GM19239 (cell line): ENCODE results near the gene PRKCE.

Experiments used
- DNase-seq: peaks from one replicate; pipeline ENCODE4 v3.0.0; 2011; ENCODE audit warnings: low spot score; ENCODE audit not compliant: insufficient read length
- FAIRE-seq: peaks from 2 replicates; lab custom pipeline; 2011; peaks lifted over from hg19 to GRCh38; lab: Jason Lieb, UNC

Gene PRKCE

GRCh38 chr2:45771261-45771660 lies 119.8 kb downstream of the PRKCE start:
- FAIRE-seq (no peak), DNase-seq (no peak)

- DNase-seq: no peak
- no peak for FAIRE-seq
Measured at GRCh38 chr2:45772038-45772437, 120.6 kb downstream of the PRKCE start.

GRCh38 chr2:45773909-45774308 lies 122.4 kb downstream of the PRKCE start:
- no peak for FAIRE-seq
- no peak for DNase-seq

GRCh38 chr2:45774688-45775244 lies 123.3 kb downstream of the PRKCE start:
- no peak for FAIRE-seq
- DNase-seq: no peak

- no peak for FAIRE-seq
Measured at GRCh38 chr2:45776160-45776955, 124.9 kb downstream of the PRKCE start.

GRCh38 chr2:45777996-45778719 lies 126.7 kb downstream of the PRKCE start:
- DNase-seq: no peak
- no peak for FAIRE-seq

More at GRCh38 chr2:45776160-45776955, 124.9 kb downstream of the PRKCE start:
- DNase-seq: no peak

- FAIRE-seq: peak; percentile 67
- peak; percentile 40 for DNase-seq
Measured at GRCh38 chr2:45778720-45779171, 127.3 kb downstream of the PRKCE start.

- no peak for DNase-seq
- FAIRE-seq: peak; percentile 84
Measured at GRCh38 chr2:45780541-45781463, 129.3 kb downstream of the PRKCE start.

- FAIRE-seq: peak; percentile 56
- no peak for DNase-seq
Measured at GRCh38 chr2:45781464-45781811, 130.0 kb downstream of the PRKCE start.

GRCh38 chr2:45782436-45782835 lies 131.0 kb downstream of the PRKCE start:
- FAIRE-seq (no peak), DNase-seq (no peak)

GRCh38 chr2:45782986-45783385 lies 131.5 kb downstream of the PRKCE start:
- DNase-seq (no peak), FAIRE-seq (no peak)

- FAIRE-seq: no peak
- no peak for DNase-seq
Measured at GRCh38 chr2:45786030-45786835, 134.8 kb downstream of the PRKCE start.

- DNase-seq: no peak
- no peak for FAIRE-seq
Measured at GRCh38 chr2:45786836-45787357, 135.4 kb downstream of the PRKCE start.

- FAIRE-seq (no peak), DNase-seq (no peak)
Measured at GRCh38 chr2:45788401-45788800, 136.9 kb downstream of the PRKCE start.

GRCh38 chr2:45789317-45789716 lies 137.8 kb downstream of the PRKCE start:
- DNase-seq: no peak
- FAIRE-seq: no peak

- DNase-seq: no peak
- FAIRE-seq: no peak
Measured at GRCh38 chr2:45789961-45790723, 138.7 kb downstream of the PRKCE start.

- no peak for DNase-seq
- FAIRE-seq: no peak
Measured at GRCh38 chr2:45793305-45793962, 142.0 kb downstream of the PRKCE start.

GRCh38 chr2:45794134-45794617 lies 142.7 kb downstream of the PRKCE start:
- FAIRE-seq (no peak), DNase-seq (no peak)
